WERI-Rb-1 (cell line): ENCODE measurements around the gene FBXO48.

Source experiments
- DNase-seq: peaks from one replicate; pipeline ENCODE4 v3.0.0-alpha.2; 2020
- H3K27ac ChIP-seq: fragments of 250-450 bp; sonication (Bioruptor Pico); 2 replicates; pipeline ENCODE4 v1.5.1; 2020; ENCODE audit warnings: mild to moderate bottlenecking, moderate library complexity
- H3K27me3 ChIP-seq: fragments of 250-450 bp; sonication (Bioruptor Pico); 2 replicates; pipeline ENCODE4 v1.5.1; 2021; ENCODE audit warnings: mild to moderate bottlenecking, low read depth, moderate library complexity; ENCODE audit not compliant: insufficient read depth, severe bottlenecking
- H3K36me3 ChIP-seq: fragments of 250-450 bp; sonication (Bioruptor Pico); 2 replicates; pipeline ENCODE4 v1.5.1; 2020; ENCODE audit warnings: mild to moderate bottlenecking, moderate library complexity
- H3K4me3 ChIP-seq: 2 replicates; pipeline ENCODE4 v1.5.1; 2011; ENCODE audit warnings: low read depth, mild to moderate bottlenecking, control low read depth, low read length
- H3K9me3 ChIP-seq: fragments of 250-450 bp; sonication (Bioruptor Pico); 2 replicates; pipeline ENCODE4 v1.5.1; 2021; ENCODE audit warnings: mild to moderate bottlenecking, moderate library complexity; ENCODE audit not compliant: severe bottlenecking
- TF ChIP-seq, protein P1 (sequence below): IDR thresholded peaks from 2 replicates; pipeline ENCODE4 v1.5.1; 2011; ENCODE audit warnings: low read depth, mild to moderate bottlenecking, control low read depth, inconsistent platforms, low read length

Gene FBXO48

DNA sequence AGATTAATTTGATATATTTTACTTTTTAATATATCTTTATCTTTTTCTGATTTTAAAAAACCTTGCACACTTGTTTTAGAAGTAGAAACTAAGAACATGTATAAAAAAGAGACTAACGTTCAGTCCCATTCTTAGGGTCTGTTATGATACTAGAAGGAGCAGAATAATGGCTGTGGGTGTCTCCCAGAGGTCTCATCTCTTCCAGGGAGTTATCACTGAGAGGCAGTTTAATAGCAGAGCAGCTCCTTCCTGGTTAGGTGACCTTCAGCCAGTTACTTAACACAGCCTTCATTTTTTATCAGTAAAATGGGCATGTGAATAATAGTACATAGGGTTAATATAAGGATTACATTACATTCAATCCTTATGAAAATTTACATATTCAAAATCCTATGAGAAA lies 40.6 kb downstream of the FBXO48 start:
- H3K4me3 ChIP-seq = no peak overlapping the region
- TF ChIP-seq, protein P1, sequence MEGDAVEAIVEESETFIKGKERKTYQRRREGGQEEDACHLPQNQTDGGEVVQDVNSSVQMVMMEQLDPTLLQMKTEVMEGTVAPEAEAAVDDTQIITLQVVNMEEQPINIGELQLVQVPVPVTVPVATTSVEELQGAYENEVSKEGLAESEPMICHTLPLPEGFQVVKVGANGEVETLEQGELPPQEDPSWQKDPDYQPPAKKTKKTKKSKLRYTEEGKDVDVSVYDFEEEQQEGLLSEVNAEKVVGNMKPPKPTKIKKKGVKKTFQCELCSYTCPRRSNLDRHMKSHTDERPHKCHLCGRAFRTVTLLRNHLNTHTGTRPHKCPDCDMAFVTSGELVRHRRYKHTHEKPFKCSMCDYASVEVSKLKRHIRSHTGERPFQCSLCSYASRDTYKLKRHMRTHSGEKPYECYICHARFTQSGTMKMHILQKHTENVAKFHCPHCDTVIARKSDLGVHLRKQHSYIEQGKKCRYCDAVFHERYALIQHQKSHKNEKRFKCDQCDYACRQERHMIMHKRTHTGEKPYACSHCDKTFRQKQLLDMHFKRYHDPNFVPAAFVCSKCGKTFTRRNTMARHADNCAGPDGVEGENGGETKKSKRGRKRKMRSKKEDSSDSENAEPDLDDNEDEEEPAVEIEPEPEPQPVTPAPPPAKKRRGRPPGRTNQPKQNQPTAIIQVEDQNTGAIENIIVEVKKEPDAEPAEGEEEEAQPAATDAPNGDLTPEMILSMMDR = no peak

DNA sequence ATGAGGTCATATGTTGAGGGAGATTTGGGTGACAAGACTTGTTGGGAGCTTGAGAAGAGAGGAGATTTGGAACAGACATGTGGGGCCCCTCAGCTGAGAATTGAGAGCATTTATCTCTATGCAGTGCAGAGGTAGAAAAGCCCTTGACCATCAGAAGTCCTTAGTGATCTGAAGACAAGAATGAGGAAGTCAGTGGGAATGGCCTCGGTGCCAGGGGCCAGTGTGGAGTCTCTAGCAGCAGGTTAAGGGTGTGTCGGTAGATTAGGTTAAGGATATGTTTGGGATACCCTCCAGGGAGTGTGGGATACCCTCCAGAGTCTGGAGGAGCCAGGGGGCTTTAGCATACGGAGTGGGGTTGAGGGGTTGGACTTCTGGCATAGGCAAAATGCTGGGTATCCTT lies 41.6 kb downstream of the FBXO48 start:
- Histone ChIP-seq H3K9me3 (no peaks in the 10 kb centered on the region), H3K36me3 (no peaks in the 10 kb centered on the region), H3K4me3 (no peak overlapping the region), H3K27ac (no peak overlapping the region), H3K27me3 (peaks cover 6% of the 10 kb centered on the region)
- no peak for DNase-seq
- TF ChIP-seq, protein P1 = no peak

More for the DNA sequence above, 40.6 kb downstream of the FBXO48 start:
- Histone ChIP-seq H3K9me3 (no peaks in the 10 kb centered on the region), H3K36me3 (no peaks in the 10 kb centered on the region), H3K27ac (no peak overlapping the region), H3K27me3 (peaks cover 3% of the 10 kb centered on the region)
- DNase-seq = no peak

- no peak for DNase-seq
- Histone ChIP-seq H3K27ac (no peak overlapping the region), H3K9me3 (no peaks in the 10 kb centered on the region), H3K27me3 (peaks cover 6% of the 10 kb centered on the region), H3K4me3 (no peak overlapping the region), H3K36me3 (no peaks in the 10 kb centered on the region)
- TF ChIP-seq, protein P1 = no peak
Measured at GRCh38 chr2:68423966-68424650, 43.0 kb downstream of the FBXO48 start.

DNA sequence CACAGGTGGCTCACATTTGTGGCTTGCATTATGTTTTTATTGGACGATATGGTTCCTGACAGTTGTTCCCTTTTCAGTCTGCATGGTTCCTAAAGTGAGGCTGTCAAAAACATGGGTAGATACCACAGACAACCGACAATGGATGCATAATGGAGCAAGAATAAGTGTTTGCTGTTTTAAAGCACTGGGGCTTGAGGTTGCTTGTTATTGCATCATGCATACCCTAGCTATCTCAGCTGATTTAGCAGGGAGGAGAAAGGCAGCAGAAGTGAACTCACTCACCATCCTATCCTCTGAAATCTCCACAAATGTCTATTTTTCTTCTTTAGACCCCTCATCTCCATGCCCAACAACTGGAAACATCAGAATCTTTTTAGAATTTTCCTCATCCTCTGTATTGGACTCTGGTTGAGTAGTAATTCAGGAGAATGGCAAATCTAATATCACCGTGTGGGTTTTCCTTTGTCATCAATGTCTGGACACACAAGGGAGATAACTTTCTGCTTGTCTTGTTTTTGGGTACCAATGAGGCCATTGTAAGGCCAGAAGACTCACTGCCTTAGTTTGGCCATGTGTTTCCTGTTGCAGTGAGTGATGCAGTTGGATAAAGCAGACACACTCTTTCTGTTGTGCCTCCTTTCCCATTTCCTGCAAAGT lies 46.7 kb downstream of the FBXO48 start:
- H3K36me3 ChIP-seq = no peaks in the 10 kb centered on the region
- no peak overlapping the region for H3K27ac ChIP-seq
- DNase-seq = no peak
- no peak overlapping the region for H3K4me3 ChIP-seq
- peaks cover 2% of the 10 kb centered on the region for H3K9me3 ChIP-seq
- TF ChIP-seq, protein P1 = no peak
- H3K27me3 ChIP-seq = peaks cover 12% of the 10 kb centered on the region

GRCh38 chr2:68418855-68419254 lies 48.2 kb downstream of the FBXO48 start:
- Histone ChIP-seq H3K27ac (no peak overlapping the region), H3K4me3 (no peak overlapping the region), H3K36me3 (no peaks in the 10 kb centered on the region), H3K27me3 (peaks cover 8% of the 10 kb centered on the region), H3K9me3 (peaks cover 2% of the 10 kb centered on the region)
- DNase-seq = no peak
- TF ChIP-seq, protein P1 = no peak
